HG03060 (cell line): ENCODE measurements around the gene GPHN.
"Not testable (repeated sequence)": the region's sequence is repeated elsewhere in the genome, so short reads cannot be mapped to it uniquely, and the experiment has no call there.

Experiments used
- ATAC-seq: cut with Tn5 transposase; IDR thresholded peaks from one replicate; pipeline ENCODE4 v1.9.1; 2021; ENCODE audit warnings: low read depth, moderate number of reproducible peaks; ENCODE audit not compliant: unreplicated experiment

The GPHN gene

GRCh38 chr14:66587753-66588152 lies 79.8 kb downstream of the GPHN start:
- not testable (repeated sequence) for ATAC-seq

GRCh38 chr14:66595394-66595793 lies 87.4 kb downstream of the GPHN start:
- no peak for ATAC-seq

DNA sequence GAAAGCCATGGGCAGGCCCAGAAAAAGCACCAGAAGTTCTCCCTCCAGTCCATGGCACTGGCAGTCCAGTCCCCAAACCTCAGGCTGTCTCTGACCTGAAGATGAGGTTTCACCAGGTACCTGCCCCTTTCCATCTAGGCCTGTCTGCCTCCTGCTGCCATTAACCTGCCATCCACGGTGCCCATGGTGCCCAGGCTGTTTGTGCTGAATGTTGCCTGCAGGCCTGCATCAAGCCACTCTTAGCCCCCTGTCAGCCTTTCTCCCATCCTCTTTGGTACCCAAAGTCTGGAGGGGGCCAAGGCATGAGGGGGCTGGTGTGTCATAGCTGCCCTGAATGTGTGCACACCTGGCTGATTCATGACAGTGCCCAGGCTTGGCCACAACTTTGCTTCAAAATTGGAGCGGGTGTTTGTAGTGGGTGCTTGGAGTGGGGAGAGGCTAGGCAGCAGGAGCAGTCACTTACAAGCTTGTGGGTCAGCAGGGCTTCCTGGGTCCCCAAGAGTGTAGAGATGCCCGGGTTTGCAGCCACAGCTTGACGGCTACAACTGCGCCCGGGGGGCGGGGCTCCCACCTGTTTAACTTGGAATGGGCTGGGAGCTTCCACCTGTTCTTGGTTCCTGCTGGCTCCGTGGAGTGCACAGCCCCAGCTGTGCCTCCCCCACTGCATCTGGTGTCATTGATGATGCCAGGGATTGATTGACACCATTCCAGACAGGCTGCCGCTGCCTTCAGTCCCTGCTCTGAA lies 88.5 kb downstream of the GPHN start:
- no peak for ATAC-seq

DNA sequence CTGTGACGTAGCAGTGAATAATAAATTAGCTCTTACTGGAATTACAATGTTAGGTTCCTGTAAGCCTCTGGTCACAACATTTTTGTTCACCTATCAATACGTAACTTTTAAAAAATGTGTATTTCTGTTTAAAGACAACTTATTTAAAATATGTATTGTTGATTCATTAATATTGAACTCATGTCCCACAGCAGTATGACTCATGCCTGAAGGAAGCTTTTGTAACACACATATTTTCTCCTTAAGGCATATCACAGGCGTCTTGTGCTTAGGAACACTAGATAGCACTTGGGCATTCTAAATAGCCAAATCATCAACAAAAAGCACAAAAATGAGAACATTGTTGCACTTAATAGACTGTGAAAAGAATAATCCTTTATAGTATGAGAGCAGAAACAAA lies 92.5 kb downstream of the GPHN start:
- no peak for ATAC-seq

DNA sequence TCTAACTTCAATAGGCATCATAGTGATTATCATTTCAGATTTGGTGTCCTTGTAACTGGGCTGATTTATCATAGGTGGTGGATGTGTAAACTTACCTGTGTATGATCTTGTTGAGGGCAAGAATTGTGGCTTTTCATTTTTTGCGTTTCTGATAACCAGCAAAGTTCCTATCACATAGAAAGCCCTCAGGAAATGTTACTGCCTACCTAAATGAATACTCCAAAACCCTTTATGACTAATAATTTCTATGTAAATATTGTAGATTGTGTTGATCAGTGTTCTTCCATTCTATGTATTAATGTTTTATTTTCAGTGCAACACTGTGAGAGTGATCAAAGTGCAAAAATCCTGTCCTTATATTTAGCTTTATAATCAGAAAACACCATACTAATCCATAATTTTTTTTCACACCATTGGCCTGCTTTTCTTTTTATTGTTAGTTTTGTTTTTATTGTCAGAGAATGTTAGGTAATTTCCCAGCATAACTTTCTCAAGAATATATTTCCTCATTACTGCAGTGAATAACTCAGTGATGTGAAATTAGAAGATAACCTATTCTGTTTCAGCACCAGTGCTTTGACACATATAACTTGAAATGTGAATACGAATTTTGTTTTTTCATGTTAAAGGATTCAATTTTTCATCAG lies 94.1 kb downstream of the GPHN start:
- no peak for ATAC-seq

DNA sequence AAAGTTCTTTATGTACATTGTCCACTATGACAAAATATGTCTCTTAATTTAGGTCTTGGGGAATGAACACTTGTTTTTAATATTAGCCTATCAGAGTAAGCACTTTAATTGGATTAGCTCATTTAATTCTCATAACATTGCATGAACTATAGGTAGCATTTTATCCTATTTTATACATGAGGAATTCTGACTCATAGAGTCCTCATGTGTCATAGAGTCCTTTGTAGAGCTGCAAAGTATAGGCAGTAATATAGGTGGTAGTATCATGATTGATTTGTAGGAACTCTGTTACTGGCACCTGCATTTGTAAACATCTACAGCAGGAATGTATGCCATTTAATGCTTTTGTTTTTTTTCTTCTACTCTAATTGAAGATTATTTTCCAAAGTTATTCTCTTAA lies 96.0 kb downstream of the GPHN start:
- ATAC-seq: no peak

GRCh38 chr14:66606826-66607225 lies 98.9 kb downstream of the GPHN start:
- ATAC-seq: no peak

GRCh38 chr14:66610154-66610563 lies 102.2 kb downstream of the GPHN start:
- ATAC-seq: no peak

GRCh38 chr14:66613344-66613743 lies 105.4 kb downstream of the GPHN start:
- no peak for ATAC-seq

GRCh38 chr14:66619952-66620351 lies 112.0 kb downstream of the GPHN start:
- ATAC-seq: no peak

GRCh38 chr14:66623838-66624237 lies 115.9 kb downstream of the GPHN start:
- ATAC-seq: no peak

DNA sequence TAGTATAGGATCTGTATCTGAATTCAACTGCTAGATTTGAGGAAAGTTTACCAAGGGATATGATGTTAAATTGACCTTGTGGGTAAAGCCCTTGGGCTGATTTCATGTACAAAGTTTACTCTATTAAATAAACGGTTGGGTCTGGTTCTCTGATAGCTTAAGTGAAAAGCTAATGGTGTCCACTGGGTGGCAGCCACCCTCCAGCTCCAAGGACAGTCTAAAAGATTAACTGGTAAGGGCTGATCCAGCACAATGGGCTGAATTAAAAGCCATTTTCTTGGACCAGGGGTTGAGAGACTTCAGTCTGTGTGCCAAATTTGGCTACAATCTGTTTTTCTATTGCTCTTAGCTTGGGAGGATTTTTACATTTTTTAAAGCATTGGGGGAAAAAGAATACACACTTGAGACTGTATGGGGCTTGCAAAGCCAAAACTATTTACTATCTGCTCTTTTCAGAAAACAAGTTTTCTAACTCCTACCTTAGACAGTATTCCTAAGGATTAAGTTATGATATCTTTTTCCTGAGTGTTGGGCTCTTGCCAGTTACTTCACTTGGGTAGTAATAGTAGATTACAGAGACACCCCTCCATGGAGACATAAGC lies 116.5 kb downstream of the GPHN start:
- no peak for ATAC-seq

DNA sequence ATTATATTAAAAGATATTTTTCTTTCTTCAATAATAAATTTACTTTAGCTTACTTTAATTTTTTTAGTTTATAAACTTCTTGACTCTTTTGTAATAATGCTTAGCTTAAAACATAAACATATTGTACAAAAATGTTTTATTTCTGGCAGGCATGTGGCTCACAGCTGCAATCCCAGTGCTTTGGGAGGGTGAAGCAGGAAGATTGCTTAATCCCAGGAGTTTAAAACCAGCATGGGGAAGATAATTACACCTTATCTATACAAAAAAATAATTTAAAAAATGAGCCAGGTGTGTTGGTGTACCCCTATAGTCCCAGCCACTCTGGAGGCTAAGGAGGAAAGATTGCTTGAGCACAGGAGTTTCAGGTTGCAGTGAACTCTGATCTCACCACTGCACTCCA lies 120.7 kb downstream of the GPHN start:
- no peak for ATAC-seq

DNA sequence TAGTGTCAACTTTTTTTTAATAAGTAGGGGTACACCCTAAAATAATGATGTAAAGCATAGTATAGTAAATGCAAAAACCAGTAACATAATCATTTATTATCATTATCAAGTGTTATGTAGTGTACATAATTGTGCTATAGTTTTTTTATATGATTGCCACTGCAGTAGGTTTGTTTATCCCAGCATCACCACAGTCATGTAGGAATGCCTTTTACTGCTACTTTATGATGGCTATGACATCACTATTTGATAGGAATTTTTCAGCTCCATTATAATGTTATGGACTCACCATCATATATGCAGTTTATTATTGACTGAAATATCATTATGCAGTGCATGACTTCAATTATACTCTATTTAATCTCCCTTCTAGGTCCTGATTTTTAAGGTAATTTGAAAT lies 121.6 kb downstream of the GPHN start:
- no peak for ATAC-seq

GRCh38 chr14:66634876-66635275 lies 126.9 kb downstream of the GPHN start:
- ATAC-seq: no peak

- ATAC-seq: no peak
These were observed 127.5 kb downstream of the GPHN start for GRCh38 chr14:66635435-66635834.

- ATAC-seq: no peak
These were observed 128.3 kb downstream of the GPHN start for GRCh38 chr14:66636240-66636639.

- ATAC-seq: no peak
These were observed 130.7 kb downstream of the GPHN start for GRCh38 chr14:66638689-66639088.

- no peak for ATAC-seq
These were observed 134.1 kb downstream of the GPHN start for GRCh38 chr14:66641861-66642635.

- ATAC-seq: no peak
These were observed 135.4 kb downstream of the GPHN start for GRCh38 chr14:66643344-66643743.

GRCh38 chr14:66645716-66646115 lies 137.8 kb downstream of the GPHN start:
- ATAC-seq: no peak
